T-helper 2 cell treated with Interferon-gamma antibody and Interleukin-4, amounts not matched to agents 100 ng/mL and 5 ng/mL, for 36 hours (primary cell): ENCODE data around the gene METTL21A. TPM values are rescaled to one million over a fixed set of nuclear protein-coding genes. Genes with fewer than 3 reads are reported as not detected.

ENCODE experiments used
- intact Hi-C: fragments of 100-400 bp; cut with micrococcal nuclease; formaldehyde crosslinking; loops from one replicate; pipeline ENCODE4 v1.15.1; 2023
- total RNA-seq: library from RNA; stranded (reverse); gene quantifications from 2 replicates; pipeline ENCODE4 v1.2.3, GENCODE V29; 2022

Gene METTL21A
- total RNA-seq, 1 donor from 2014 or later = 22.9 TPM

DNA sequence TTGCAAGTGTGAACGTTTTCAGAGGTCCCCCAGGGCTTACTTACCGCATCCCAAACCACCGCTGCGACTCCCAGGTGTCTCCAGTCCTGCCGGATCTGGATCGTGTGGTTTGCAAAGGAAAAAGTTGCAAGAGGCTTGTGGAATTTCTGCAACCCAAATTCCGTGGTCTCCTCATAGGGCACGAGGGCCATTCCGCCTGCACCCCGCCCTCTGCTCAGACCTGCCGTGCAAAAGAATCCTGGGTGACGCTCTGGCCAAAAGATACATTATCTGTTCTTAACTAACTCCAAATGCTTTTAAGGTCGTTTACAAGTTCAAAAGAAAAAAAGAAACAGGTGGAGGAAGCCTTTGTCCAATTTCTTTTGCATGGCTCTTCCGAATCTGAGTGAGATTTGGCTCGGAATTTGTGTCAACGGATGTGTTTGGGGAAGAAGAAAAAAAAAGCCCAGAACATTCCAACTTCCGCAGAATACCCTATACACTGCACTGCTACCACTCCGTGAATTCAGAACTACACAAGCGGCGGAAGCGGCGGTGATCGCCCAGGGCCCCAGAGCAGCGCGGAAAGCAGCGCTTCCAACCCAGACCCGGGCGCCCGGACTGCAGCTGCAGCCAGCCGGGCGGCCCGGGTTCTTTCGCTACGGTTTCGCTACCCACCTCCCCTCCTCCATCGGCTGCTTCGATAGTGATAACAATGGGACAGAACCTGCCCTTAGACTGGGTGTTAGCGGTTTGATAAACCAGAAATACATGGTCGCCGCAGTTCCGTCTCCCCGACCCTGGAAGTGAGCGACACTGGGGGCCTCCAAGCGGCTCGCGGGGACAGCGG is 795 bp downstream of the METTL21A start:
- intact Hi-C loops = loop anchor here (1.0 to 10.0 kb wide), 11 partner anchors 37 to 1467 kb away; partner anchors contain the start of genes CCNYL1, CREB1, EEF1B2 and FASTKD2

DNA sequence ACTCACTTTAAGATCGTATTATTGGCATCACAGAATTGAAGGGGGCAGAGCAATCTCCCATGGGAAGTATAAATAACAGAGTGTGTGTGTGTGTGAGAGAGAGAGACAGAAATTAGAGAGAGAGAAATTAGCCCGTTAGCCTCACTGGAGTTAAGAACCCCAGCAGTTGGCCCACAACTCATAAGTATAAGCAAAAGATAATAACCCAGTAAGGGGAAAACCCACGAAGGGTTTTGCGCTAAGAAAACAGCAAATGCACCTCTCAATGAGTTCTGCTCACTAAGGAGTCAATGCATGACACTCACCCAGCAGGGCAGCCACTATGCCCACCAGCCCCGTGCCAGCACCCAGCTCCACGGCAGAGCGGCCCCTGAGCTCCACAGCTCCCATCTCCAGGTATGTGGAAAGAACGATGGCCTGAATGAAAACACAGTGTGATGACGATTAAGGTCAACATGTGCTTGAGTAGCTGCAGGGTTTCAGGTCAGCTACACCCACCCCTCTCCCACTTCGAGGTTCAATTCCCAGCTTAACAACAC is 3.6 kb downstream of the METTL21A start:
- intact Hi-C loops = loop anchor here (5.0 to 10.0 kb wide), 2 partner anchors 34 to 287 kb away; no protein-coding TSS in a partner anchor

DNA sequence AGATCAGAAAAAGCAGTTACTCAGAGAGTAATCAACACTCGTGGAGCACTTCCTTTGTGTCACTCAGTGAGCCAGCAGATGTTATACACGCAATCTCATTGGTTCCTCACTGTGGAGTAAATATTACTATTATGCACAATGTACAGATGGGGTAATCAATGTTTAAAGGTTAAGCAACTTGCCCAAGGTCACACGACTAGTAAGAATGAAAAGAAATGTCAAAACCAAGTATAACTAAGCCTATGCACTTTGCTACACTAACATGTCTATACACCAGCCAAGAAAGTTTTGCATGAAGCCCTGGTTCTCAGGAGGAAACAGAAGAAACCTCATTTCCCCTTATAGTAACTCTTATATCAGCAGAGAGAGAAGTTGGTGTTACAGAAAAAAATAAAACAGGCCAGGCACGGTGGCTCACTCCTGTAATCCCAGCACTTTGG is 5.4 kb downstream of the METTL21A start:
- intact Hi-C loops = loop anchor here (5.0 to 10.0 kb wide), 2 partner anchors 32 to 285 kb away; no protein-coding TSS in a partner anchor

DNA sequence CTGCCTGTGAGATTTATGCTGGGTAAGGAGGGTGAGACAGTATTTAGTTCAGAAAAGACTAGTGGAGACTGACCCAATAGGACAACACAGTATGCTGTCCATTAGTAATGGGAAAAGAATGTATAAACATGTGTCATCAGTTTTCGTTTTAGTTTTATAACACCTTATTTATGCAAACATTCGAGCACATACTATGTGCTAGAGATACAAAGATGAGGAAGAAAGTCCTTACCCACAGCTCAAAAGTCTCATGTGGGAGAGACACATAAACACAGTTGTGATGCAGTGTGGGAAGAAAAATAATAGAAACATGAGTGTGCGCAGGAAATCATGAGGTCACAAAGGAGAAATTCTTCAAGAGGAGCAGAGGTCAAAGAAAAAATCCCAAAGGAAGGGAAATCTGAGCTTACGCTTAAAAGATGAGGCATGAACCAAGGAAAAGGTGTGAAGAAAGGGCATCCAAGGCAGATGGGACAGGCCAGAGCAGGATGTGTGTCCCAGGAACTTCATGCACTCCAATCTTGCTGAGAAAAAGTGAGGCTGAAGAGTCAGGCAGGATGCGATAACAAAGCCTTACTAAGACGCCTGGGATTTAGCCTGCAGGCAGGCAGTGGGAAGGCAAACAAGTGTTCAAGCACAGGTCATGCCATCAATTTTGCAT is 8.1 kb downstream of the METTL21A start:
- intact Hi-C loops = no loop called here

DNA sequence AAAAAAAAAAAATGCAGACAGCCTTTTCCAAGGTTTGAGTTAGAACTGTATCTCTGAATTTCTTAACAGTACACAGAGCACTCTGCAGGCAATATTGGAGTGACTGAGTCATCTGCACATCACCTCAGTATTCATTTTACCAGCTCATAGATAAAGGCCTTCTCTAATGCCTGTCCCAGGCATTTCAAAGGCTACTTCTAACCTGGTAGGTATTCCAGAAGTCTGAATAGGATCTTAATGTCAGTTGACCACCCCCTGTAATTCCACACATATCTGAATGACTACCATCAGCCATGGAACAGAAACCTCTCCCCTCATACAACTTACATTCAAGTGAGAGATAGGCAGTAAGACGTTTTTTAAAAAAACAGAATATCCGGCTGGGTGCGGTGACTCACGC is 9.0 kb downstream of the METTL21A start:
- intact Hi-C loops = no loop called here

DNA sequence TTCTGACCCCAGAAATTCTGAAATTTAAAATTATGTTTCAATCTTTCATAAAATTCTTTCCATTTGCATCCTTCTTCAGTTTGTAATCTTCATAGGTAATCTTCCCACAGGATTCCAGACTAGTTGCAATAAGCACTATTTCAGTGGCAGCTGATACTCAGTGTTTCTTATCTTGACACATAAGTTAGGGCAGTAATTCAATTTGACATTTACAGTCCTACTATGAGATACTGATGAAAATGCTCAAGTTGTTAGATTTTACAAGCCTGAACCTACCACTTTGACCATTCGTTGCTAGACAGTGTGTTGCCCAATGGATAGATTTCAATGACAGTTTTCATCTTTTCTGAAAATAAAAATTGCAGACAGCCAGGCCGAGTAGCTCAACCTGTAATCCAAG is 10.4 kb downstream of the METTL21A start:
- intact Hi-C loops = no loop called here

DNA sequence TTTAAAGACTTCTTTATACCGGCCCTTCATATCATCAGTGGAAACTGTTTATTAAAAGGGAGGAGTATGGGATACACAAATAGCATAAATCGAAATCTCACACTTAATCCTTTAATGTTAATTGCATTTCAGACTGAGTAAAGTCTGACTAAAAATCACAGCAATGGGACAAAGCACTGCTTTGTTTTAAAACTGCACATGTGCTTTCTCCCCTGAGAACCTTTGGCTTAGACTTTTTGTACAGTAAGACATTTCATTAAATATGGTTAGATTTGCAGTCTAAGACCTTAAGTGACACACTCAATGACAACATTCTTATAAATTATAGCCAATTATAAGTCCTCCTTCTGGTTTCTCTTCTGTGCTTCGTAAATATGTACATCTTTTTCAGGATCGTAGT is 12.5 kb downstream of the METTL21A start:
- intact Hi-C loops = no loop called here

DNA sequence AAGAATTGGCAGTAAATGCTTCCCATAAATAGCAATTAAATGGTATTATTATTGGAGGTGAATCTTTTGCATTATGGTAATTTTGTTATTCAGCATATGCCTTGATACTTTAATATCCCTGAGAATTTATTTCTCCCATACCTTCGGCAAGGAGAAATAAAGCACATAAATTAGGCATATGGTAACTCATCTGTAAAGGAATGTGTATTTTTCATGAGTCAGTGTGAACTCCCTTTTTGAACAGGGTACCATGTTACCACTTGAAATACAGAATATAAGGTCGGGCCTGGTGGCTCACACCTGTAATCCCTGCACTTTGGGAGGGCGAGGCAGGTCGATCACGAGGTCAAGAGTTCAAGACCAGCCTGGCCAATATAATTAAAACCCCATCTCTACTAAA is 18.4 kb downstream of the METTL21A start:
- intact Hi-C loops = no loop called here

DNA sequence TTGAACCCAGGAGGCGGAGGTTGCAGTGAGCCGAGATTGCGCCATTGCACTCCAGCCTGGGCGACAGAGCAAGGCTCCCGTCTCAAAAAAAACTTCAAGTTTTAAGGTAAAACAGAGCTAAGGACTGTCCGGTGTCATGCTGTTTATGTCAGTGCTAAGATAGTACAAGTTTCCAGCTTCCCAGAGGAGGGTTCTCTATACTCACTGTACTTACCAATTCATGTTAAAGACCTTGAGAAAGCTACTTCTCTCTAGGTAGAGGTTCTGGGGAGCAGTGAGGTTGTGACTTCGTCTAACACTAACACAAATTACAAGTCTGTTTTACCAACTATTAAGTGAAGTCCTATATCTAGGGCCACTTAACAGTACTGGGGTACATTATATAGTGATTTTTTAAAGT is 18.8 kb downstream of the METTL21A start:
- intact Hi-C loops = no loop called here

DNA sequence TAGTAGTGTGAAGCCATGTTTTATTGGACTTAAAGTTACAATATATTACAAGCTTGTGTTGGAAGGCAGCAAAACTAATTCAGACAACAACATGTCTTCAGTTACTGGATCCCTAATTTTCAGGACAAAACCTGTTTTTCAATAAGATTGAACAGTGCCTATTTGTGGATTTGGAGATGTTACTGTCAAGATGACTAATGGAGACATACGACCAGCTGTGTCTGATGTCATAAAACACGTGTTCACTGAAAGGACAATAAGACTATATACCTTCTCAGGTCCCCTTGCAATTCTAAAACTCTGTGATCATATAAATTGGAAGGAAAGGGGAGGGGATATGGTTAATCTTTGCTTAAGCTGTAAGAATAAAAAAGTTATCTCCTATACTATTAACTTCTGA is 21.7 kb downstream of the METTL21A start:
- intact Hi-C loops = no loop called here

DNA sequence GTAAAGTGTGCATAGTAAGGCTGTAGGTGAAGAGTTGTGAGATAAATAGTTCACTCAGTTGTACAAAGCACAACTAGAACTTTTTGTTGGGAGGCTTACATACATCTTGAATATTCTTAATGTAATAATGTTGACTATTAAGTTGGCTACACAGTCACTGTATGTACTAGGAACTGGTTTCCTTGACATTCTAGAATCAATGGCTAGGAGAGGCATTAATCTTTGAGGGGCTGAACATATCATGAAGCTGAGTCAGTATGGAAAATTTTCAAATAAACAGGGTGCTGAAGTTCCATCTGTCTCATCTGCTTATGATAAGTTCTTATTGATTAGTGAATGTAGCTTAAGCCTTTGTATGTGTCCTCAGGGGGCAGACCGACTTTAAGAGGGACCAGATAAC is 23.4 kb downstream of the METTL21A start:
- intact Hi-C loops = no loop called here

DNA sequence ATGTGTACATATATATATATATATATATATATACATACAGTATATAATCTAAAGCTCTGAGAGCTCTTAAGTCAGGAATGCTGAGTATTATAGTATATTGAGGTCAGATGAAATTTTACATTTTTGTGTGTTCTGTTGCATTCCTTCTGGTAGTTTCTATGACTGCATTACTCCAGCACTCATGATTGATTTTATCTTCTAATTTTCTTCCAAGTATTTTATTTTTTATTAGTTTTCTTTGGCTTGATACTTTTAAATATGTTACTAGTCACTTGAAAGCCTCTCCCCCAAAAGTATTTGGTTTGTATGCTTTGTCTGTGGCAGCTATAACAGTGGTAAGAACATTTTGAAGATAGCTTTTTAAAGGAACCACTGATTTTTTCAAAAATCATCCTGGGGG is 25.0 kb downstream of the METTL21A start:
- intact Hi-C loops = no loop called here

DNA sequence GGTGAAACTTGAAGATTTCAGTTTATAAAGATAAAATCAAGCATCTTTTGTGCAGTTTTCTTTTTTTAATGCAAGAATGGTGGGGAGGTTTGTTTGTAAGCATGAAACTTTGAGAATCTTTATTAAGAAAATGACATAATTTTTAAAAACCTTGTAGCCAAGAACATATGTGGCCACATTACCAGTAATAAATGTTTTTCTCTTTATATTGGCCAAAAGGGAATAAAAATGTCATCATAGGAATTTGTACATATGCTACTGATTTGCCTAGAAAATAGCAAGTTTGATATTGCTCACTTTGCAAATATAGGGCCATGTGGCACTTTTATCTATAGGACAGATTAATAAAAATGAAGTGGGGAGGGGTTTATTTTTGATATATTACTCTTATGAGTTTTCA is 25.6 kb downstream of the METTL21A start:
- intact Hi-C loops = no loop called here

DNA sequence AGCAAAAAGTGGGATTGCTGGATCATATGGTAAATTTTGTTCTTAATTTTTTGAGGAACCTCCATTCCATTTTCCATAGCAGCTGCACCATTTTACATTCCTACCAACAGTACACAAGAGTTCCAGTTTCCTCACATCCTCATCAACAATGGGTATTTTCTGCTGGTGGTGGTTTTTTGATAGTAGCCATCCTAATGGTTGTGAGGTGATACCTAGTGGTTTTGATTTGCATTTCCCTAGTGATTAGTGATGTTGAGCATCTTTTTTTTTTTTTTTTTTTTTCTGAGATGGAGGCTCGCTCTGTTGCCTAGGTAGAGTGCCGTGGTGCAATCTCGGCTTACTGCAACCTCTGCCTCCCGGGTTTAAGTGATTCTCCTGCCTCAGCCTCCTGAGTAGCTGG is 30.5 kb downstream of the METTL21A start:
- intact Hi-C loops = no loop called here

DNA sequence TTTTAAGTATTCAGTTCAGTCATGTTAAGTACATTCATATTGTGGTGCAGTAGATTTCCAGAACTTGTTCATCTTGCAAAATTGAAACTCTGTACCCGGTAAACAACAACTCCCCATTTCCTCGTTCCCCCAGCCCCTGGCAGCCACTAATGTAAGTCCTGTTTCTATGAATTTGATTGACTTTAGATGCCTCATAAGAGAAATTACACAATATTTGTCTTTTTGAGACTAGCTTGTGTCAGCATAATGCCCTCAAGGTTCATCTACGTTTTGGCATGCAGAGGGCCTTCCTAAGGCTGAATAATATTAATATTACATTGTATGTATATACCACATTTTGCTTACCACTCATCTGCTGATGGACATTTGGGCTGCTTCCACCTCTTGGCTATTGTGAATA is 30.9 kb downstream of the METTL21A start:
- intact Hi-C loops = no loop called here

DNA sequence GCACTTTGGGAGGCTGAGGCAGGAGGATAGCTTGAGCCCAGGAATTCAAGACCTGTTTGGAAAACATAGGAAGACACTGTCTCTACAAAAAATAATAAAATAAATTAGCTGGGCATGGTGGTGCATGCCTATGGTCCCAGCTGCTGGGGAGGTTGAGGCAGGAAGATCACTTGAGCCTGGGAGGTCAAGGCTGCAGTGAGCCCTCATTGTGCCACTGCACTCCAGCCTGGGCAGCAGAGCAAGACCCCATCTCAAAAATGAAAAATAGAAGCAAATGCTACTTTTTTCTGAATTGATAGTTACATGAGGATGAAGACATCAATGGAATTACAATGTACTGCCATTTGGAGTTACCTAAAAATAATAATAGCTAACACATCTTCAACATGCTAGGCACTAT is 31.9 kb downstream of the METTL21A start:
- intact Hi-C loops = no loop called here

DNA sequence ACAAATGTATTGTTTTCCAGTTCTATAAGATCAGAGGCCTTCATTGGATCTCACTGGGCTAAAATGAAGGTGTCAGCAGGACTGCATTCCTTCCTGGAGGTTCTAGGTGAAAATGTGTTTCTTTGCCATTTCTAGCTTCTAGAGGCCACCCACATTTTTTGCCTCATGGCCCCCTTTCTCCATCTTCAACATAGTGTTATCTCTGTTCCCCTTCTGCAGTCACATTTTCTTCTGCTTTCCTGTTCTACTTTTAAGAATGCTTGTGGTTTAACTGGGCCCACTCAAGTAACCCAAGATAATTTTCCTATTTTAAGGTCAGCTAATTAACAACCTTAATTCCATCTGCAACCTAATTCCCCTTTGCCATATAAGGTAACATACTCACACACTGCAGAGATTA is 36.1 kb downstream of the METTL21A start:
- intact Hi-C loops = loop anchor here (5.0 kb wide), 1 partner anchor 33 kb away; no protein-coding TSS in a partner anchor

DNA sequence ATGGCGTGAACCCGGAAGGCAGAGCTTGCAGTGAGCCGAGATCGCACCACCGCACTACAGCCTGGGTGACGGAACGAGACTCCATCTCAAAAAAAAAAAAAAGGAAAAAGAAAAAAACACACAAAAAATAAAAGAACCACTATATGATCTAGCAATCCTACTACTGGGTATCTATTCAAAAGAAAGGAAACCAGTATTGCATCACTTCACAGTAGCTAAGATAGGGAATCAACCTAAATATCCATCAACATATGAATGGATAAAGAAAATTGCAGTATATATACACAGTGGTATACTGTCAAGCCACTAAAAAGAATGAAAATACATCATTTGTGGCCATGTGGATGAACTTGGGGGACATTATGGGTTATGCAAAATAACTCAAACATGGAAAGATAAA is 37.9 kb downstream of the METTL21A start:
- intact Hi-C loops = loop anchor here (5.0 kb wide), 1 partner anchor 35 kb away; no protein-coding TSS in a partner anchor

DNA sequence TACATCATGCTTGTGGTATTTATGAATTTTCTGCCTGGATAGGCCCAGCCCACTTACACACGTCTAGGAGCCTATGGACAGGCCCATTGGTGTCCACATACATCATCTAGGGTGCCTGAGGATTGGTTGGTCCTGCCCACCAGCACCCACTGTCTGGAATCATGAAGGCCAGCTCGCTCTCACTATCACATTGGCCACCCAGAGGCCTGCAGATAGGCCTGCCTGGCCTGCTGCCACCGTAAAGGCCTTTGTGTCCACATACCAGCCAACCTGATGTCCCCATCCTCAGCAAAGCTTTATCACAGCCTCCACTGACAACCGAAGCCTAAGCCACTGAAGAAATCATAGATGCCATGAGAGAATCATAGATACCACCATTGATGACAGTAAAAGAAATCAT is 40.2 kb downstream of the METTL21A start:
- intact Hi-C loops = loop anchor here (5.0 kb wide), 1 partner anchor 37 kb away; no protein-coding TSS in a partner anchor

DNA sequence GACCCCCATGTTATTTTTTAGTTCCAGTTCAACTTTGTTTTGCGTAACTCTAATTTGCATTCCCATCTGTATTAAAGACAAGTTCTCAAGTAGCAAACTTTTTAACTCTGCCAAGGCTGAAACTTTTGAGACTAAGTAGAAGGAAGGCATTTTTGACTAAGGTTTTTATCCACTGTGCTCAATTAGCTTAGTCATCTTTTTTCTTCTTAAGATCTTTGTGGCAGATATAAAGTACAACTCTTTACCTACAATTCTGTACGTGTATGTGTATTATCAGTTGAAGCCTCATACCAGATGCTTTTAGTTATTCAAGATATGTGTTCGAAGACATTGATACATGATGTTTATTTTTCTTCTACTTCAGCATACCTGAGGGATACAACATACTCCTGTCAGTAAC is 53.8 kb downstream of the METTL21A start:
- intact Hi-C loops = loop anchor here (2.0 kb wide), 1 partner anchor 41 kb away; no protein-coding TSS in a partner anchor

DNA sequence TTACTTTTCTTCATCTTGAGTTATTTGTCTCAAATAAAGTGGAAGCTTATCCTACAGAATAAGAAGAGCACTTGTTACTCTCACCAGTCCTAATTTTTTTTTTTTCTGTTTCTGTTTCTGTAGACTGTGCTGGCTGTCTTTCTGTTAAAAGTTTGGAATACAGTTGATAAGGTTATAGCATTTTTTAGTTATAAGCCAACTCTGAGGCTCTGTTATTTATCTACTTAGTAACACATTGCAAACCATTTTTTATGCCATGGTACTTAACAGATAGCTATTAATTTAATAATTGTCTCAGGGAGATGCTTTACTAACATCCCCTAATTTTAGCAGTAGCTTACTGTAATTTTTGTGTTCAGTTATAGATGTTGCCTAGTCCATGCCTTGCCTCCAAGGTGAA is 57.5 kb downstream of the METTL21A start:
- intact Hi-C loops = no loop called here
